Liver (tissue), 9 donors: ENCODE results near the gene FIG4. TPM values are rescaled to one million over a fixed set of nuclear protein-coding genes. Genes with fewer than 3 reads are reported as not detected.

Source experiments
- DNase-seq: peaks from one replicate; pipeline ENCODE4 v3.0.0-alpha.2; 2017; ENCODE audit warnings: low spot score
- H3K27ac ChIP-seq, 2 donors: one replicate each; pipeline ENCODE4 v1.7.0; 2013; ENCODE audit warnings: inconsistent platforms in 2 of 2, low read length in 2 of 2, control low read depth in 1 of 2, low read depth in 1 of 2, mild to moderate bottlenecking in 1 of 2
- H3K27me3 ChIP-seq, 4 donors: one replicate each; pipeline versions ENCODE4 v1.6.1 to v1.7.0; 2013; ENCODE audit warnings: low read length in 3 of 4, inconsistent platforms in 1 of 4, mild to moderate bottlenecking in 1 of 4, moderate library complexity in 1 of 4; ENCODE audit not compliant: control insufficient read depth in 4 of 4, insufficient read depth in 4 of 4
- H3K36me3 ChIP-seq, 4 donors: one replicate each; pipeline versions ENCODE4 v1.6.1 to v1.7.0; 2013; ENCODE audit warnings: low read length in 3 of 4, mild to moderate bottlenecking in 3 of 4, low read depth in 1 of 4, moderate library complexity in 1 of 4; ENCODE audit not compliant: control insufficient read depth in 4 of 4, insufficient read depth in 3 of 4
- H3K4me1 ChIP-seq, 4 donors: one replicate each; pipeline versions ENCODE4 v1.6.1 to v1.7.0; 2013; ENCODE audit warnings: low read length in 3 of 4, mild to moderate bottlenecking in 3 of 4, moderate library complexity in 1 of 4; ENCODE audit not compliant: control insufficient read depth in 4 of 4, insufficient read depth in 4 of 4
- H3K4me3 ChIP-seq, 3 donors: one replicate each; pipeline versions ENCODE4 v1.6.1 to v1.7.0; 2013; ENCODE audit warnings: low read length in 3 of 3, control low read depth in 1 of 3, low read depth in 1 of 3, mild to moderate bottlenecking in 1 of 3
- H3K9ac ChIP-seq, 2 donors: one replicate each; pipeline ENCODE4 v1.7.0; 2013; ENCODE audit warnings: low read length in 2 of 2, mild to moderate bottlenecking in 2 of 2, moderate library complexity in 2 of 2, control low read depth in 1 of 2, low read depth in 1 of 2
- H3K9me3 ChIP-seq, 4 donors: one replicate each; pipeline versions ENCODE4 v1.6.1 to v1.7.0; 2013; ENCODE audit warnings: low read length in 3 of 4; ENCODE audit not compliant: control insufficient read depth in 4 of 4
- CTCF ChIP-seq: fragments of 150-350 bp; IDR thresholded peaks from 2 replicates; pipeline ENCODE4 v1.5.1; 2017; ENCODE audit warnings: improper control_type of control experiment, low read depth, low read length; ENCODE audit not compliant: missing input control
- EGR1 ChIP-seq, 2 donors: IDR thresholded peaks; 2 replicates each; pipeline ENCODE4 v1.6.1; 2016 to 2018; ENCODE audit warnings: antibody characterized with exemption in 2 of 2, low read depth in 2 of 2
- FOXA2 ChIP-seq: IDR thresholded peaks from 2 replicates; pipeline ENCODE4 v1.6.1; 2016; ENCODE audit warnings: antibody characterized with exemption
- GABPA ChIP-seq, 2 donors: IDR thresholded peaks in 1 of 2; conservative IDR thresholded peaks in 1 of 2; 2 replicates each; pipeline ENCODE4 v1.6.1; 2016; ENCODE audit warnings: antibody characterized with exemption in 2 of 2, mild to moderate bottlenecking in 1 of 2, moderate library complexity in 1 of 2
- HNF4G ChIP-seq: IDR thresholded peaks from 2 replicates; pipeline ENCODE4 v1.6.1; 2016; ENCODE audit warnings: antibody characterized with exemption
- MAX ChIP-seq: IDR thresholded peaks from 2 replicates; pipeline ENCODE4 v1.6.1; 2016; ENCODE audit warnings: antibody characterized with exemption
- NR2F2 ChIP-seq: IDR thresholded peaks from 2 replicates; pipeline ENCODE4 v1.6.1; 2016; ENCODE audit warnings: antibody characterized with exemption
- REST ChIP-seq: IDR thresholded peaks from 2 replicates; pipeline ENCODE4 v1.6.1; 2016; ENCODE audit warnings: antibody characterized with exemption, mild to moderate bottlenecking
- RXRA ChIP-seq, 2 donors: IDR thresholded peaks; 2 replicates each; pipeline ENCODE4 v1.6.1; 2017 to 2018; ENCODE audit warnings: antibody characterized with exemption in 2 of 2, mild to moderate bottlenecking in 1 of 2
- SP1 ChIP-seq: IDR thresholded peaks from 2 replicates; pipeline ENCODE4 v1.6.1; 2018; ENCODE audit warnings: antibody characterized with exemption, mild to moderate bottlenecking
- TAF1 ChIP-seq: conservative IDR thresholded peaks from 2 replicates; pipeline ENCODE4 v1.6.1; 2016; ENCODE audit warnings: antibody characterized with exemption, mild to moderate bottlenecking
- WGBS: extraction: QIAGEN DNeasy Blood & Tissue Kit; methylation state at CpG from one replicate; pipeline ENCODE4 v1.1.7; 2013; 5-methylcytosine and 5-hydroxymethylcytosine counted together
- polyA plus RNA-seq, 2 donors: library from polyadenylated mRNA; stranded (reverse) in 1 of 2; unstranded in 1 of 2; fragments of 200-250 nt in 1 of 2; fragments of >200 nt in 1 of 2; fragmentation: Nextera tagmentation in 1 of 2; extraction: Ambion mirVana in 1 of 2; gene quantifications; one replicate each; pipeline versions ENCODE4 v1.2.1 to v1.2.3, GENCODE V29; 2013 to 2015
- total RNA-seq, 2 donors: library from RNA; depleted of rRNA; stranded (reverse); fragments of >200 nt; gene quantifications; one replicate each; pipeline ENCODE4 v1.2.3, GENCODE V29; 2014
- TF ChIP-seq, protein P1 (sequence below): IDR thresholded peaks from 2 replicates; pipeline ENCODE4 v1.6.1; 2016; ENCODE audit warnings: antibody characterized with exemption
- TF ChIP-seq, protein P2 (sequence below): IDR thresholded peaks from 2 replicates; pipeline ENCODE4 v1.6.1; 2016; ENCODE audit warnings: antibody characterized with exemption
- donor health status: healthy.
- donor health status: healthy.
- donor health status: healthy.
- donor health status: healthy.
- donor health status: healthy.

The FIG4 gene
- total and polyA plus RNA-seq, 4 donors: 3.4 to 8.7 (median 4.6) TPM

DNA sequence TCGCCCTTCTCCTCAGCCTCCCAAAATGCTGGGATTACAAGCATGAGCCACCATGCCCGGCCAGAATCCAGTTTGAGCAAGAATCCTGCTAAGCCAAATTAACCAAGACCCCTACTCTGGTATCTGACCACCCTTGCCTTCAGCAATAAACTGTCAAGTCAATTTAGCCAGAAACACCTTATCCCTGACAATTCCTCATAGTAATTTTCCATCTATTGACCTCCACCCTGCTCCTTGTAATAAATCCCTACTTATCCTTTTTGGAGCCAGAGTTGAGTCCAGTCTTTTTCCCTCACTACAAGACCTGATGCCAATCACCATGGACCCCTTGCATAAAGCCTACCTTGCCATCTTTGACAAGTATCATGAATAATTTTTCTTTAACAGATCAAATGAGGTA, 173.0 kb downstream of the FIG4 start:
- Histone ChIP-seq H3K36me3 (no peaks in the 10 kb centered on the region), H3K4me1 (no peaks in the 10 kb centered on the region), H3K9ac (no peak overlapping the region), H3K4me3 (no peak overlapping the region), H3K27me3 (peaks cover 0 to 12% (median 0%) of the 10 kb centered on the region in 4 donors), H3K9me3 (no peaks in the 10 kb centered on the region), H3K27ac (no peak overlapping the region)
- WGBS: 79% methylated on average over 2 of the region's 2 CpGs
- TF ChIP-seq HNF4G: no peak
- no peak for TF ChIP-seq RXRA (IDR thresholded peaks at IDR 0.05)
- no peak for TF ChIP-seq GABPA (IDR thresholded peaks at IDR 0.05 in 1 of 2, conservative IDR thresholded peaks at IDR 0.05 in 1 of 2)
- no peak for TF ChIP-seq EGR1 (IDR thresholded peaks at IDR 0.05; ENCODE audit: low read depth in 2 of 2)
- no peak for TF ChIP-seq NR2F2
- TF ChIP-seq, protein P1, sequence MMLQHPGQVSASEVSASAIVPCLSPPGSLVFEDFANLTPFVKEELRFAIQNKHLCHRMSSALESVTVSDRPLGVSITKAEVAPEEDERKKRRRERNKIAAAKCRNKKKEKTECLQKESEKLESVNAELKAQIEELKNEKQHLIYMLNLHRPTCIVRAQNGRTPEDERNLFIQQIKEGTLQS: no peak
- no peak for TF ChIP-seq MAX
- TF ChIP-seq CTCF: no peak
- TF ChIP-seq REST: no peak
- no peak for TF ChIP-seq TAF1
- TF ChIP-seq, protein P2, sequence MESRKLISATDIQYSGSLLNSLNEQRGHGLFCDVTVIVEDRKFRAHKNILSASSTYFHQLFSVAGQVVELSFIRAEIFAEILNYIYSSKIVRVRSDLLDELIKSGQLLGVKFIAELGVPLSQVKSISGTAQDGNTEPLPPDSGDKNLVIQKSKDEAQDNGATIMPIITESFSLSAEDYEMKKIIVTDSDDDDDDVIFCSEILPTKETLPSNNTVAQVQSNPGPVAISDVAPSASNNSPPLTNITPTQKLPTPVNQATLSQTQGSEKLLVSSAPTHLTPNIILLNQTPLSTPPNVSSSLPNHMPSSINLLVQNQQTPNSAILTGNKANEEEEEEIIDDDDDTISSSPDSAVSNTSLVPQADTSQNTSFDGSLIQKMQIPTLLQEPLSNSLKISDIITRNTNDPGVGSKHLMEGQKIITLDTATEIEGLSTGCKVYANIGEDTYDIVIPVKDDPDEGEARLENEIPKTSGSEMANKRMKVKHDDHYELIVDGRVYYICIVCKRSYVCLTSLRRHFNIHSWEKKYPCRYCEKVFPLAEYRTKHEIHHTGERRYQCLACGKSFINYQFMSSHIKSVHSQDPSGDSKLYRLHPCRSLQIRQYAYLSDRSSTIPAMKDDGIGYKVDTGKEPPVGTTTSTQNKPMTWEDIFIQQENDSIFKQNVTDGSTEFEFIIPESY: no peak
- no peak for TF ChIP-seq SP1
- no peak for TF ChIP-seq FOXA2
- DNase-seq: no peak

- H3K4me3 ChIP-seq: no peak overlapping the region
- H3K9me3 ChIP-seq: no peaks in the 10 kb centered on the region
- H3K27me3 ChIP-seq: peaks cover 0 to 12% (median 0%) of the 10 kb centered on the region in 4 donors
- H3K4me1 ChIP-seq: no peaks in the 10 kb centered on the region
- H3K27ac ChIP-seq: no peak overlapping the region
- no peaks in the 10 kb centered on the region for H3K36me3 ChIP-seq
- no peak for DNase-seq
- no peak overlapping the region for H3K9ac ChIP-seq
- no peak for TF ChIP-seq NR2F2
- 60% methylated on average over 4 of the region's 4 CpGs for WGBS
Measured at GRCh38 chr6:109865968-109866367, 174.9 kb downstream of the FIG4 start.
